Transverse colon (tissue), 4 donors: Measurements from ENCODE around the gene EEFSEC. TPM values are rescaled to one million over a fixed set of nuclear protein-coding genes. Genes with fewer than 3 reads are reported as not detected.

Source experiments
- DNase-seq: peaks from one replicate; pipeline ENCODE4 v3.0.0-alpha.2; 2019
- H3K27ac ChIP-seq, 4 donors: fragments of 200-600 bp; sonication (generic); 2 replicates each; pipeline ENCODE4 v1.5.1; 2016 to 2018; ENCODE audit warnings: inconsistent platforms in 4 of 4
- H3K27me3 ChIP-seq: fragments of 200-600 bp; sonication (generic); 2 replicates; pipeline ENCODE4 v1.5.1; 2017; ENCODE audit warnings: inconsistent platforms
- H3K36me3 ChIP-seq, 4 donors: fragments of 200-600 bp; sonication (generic); 2 replicates each; pipeline ENCODE4 v1.5.1; 2017 to 2019; ENCODE audit warnings: inconsistent platforms in 4 of 4
- H3K4me1 ChIP-seq, 4 donors: fragments of 200-600 bp; sonication (generic); 2 replicates each; pipeline ENCODE4 v1.5.1; 2017 to 2020; ENCODE audit warnings: inconsistent platforms in 4 of 4
- H3K4me3 ChIP-seq, 4 donors: fragments of 200-600 bp; sonication (generic); 1 replicate in 1 of 4; 2 replicates in 3 of 4; pipeline versions ENCODE4 v1.5.1 to v1.6.1; 2017 to 2019; ENCODE audit warnings: inconsistent platforms in 4 of 4
- H3K9me3 ChIP-seq, 2 donors: fragments of 200-600 bp; sonication (generic); 2 replicates each; pipeline ENCODE4 v1.5.1; 2017 to 2019; ENCODE audit warnings: inconsistent platforms in 2 of 2
- CTCF ChIP-seq, 5 experiments: fragments of 200-600 bp in 3 of 5; fragments of 450-650 bp in 2 of 5; sonication (generic) in 3 of 5; IDR thresholded peaks; 1 replicate in 2 of 5; 2 replicates in 3 of 5; pipeline ENCODE4 v1.5.1; 2016 to 2017; ENCODE audit warnings: antibody characterized with exemption in 5 of 5, inconsistent platforms in 3 of 5, mild to moderate bottlenecking in 2 of 5, moderate library complexity in 1 of 5
- EP300 ChIP-seq: sonication (generic); formaldehyde crosslinking; IDR thresholded peaks from one replicate; pipeline ENCODE4 v1.6.1; 2017; ENCODE audit warnings: antibody characterized with exemption, low read depth
- POLR2A ChIP-seq: fragments of 450-650 bp; IDR thresholded peaks from one replicate; pipeline ENCODE4 v1.6.1; 2016; ENCODE audit warnings: antibody characterized with exemption, mild to moderate bottlenecking, moderate library complexity
- POLR2AphosphoS5 ChIP-seq, 3 donors: sonication (generic); formaldehyde crosslinking; IDR thresholded peaks; one replicate each; pipeline ENCODE4 v1.6.1; 2016; ENCODE audit warnings: antibody characterized with exemption in 3 of 3
- WGBS, 2 donors: methylation state at CpG; one replicate each; pipeline ENCODE4 v1.1.5; 2018; ENCODE audit warnings: low coverage in 1 of 2; 5-methylcytosine and 5-hydroxymethylcytosine counted together
- in situ Hi-C, 4 donors: fragments of 200-750 bp; cut with MboI; loops; one replicate each; pipeline versions ENCODE4 v1.15.0 to v1.15.1; 2017; ENCODE audit warnings: low sequenced_read_pairs in 3 of 4, low pct_ligation_motif_present in 1 of 4, low pct_unique_long_range_greater_than_20kb in 1 of 4
- intact Hi-C: fragments of 100-400 bp; cut with DNase I; formaldehyde crosslinking; loops from one replicate; pipeline ENCODE4 v1.15.1; 2023; ENCODE audit warnings: low total_unique reads
- total RNA-seq, 4 donors: library from RNA; depleted of rRNA; stranded (reverse); fragments of >200 nt; gene quantifications; one replicate each; pipeline ENCODE4 v1.1.0, GENCODE V29; 2016

The EEFSEC gene
- total RNA-seq, 4 donors from 2014 or later = 10.3 to 16.8 (median 14.2) TPM

GRCh38 chr3:128269006-128269775 is 115.9 kb downstream of the EEFSEC start:
- TF ChIP-seq CTCF (IDR thresholded peaks at IDR 0.05) (no peak), EP300 (no peak)
- H3K9me3 ChIP-seq = no peaks in the 10 kb centered on the region
- H3K27me3 ChIP-seq = no peaks in the 10 kb centered on the region
- WGBS, 2 donors = 92% methylated on average over 11 of the region's 11 CpGs; no CpG with 5 or more reads in 1 of the 2 donors
- H3K27ac ChIP-seq = no peak overlapping the region
- no peak for DNase-seq
- intact Hi-C loops = no loop called here
- in situ Hi-C loops = no loop called here
- no peak overlapping the region for H3K4me3 ChIP-seq
- H3K36me3 ChIP-seq = no peaks in the 10 kb centered on the region
- H3K4me1 ChIP-seq = no peaks in the 10 kb centered on the region

- intact Hi-C loops (no loop called here), in situ Hi-C loops (no loop called here)
- WGBS, 2 donors = 60 to 86% methylated on average over 1 to 3 of the region's 3 CpGs
- H3K9me3 ChIP-seq = no peaks in the 10 kb centered on the region
- no peaks in the 10 kb centered on the region for H3K36me3 ChIP-seq
- TF ChIP-seq POLR2A (no peak), POLR2AphosphoS5 (IDR thresholded peaks at IDR 0.05) (no peak), EP300 (no peak), CTCF (IDR thresholded peaks at IDR 0.05) (no peak)
- H3K4me1 ChIP-seq = no peaks in the 10 kb centered on the region
- H3K4me3 ChIP-seq = no peak overlapping the region
- H3K27ac ChIP-seq = no peak overlapping the region
- no peaks in the 10 kb centered on the region for H3K27me3 ChIP-seq
- no peak for DNase-seq
These were observed 116.5 kb downstream of the EEFSEC start for GRCh38 chr3:128269796-128270195.

GRCh38 chr3:128270559-128271492 is 117.5 kb downstream of the EEFSEC start:
- TF ChIP-seq CTCF (IDR thresholded peaks at IDR 0.05) (no peak), POLR2AphosphoS5 (IDR thresholded peaks at IDR 0.05) (no peak), POLR2A (no peak)
- intact Hi-C loops (no loop called here), in situ Hi-C loops (no loop called here)
- H3K27ac ChIP-seq = no peak overlapping the region
- 78 to 90% methylated on average over 3 to 7 of the region's 7 CpGs for WGBS, 2 donors
- no peaks in the 10 kb centered on the region for H3K36me3 ChIP-seq
- H3K27me3 ChIP-seq = no peaks in the 10 kb centered on the region
- no peak overlapping the region for H3K4me3 ChIP-seq
- no peaks in the 10 kb centered on the region for H3K4me1 ChIP-seq
- no peak for DNase-seq
- no peaks in the 10 kb centered on the region for H3K9me3 ChIP-seq

GRCh38 chr3:128271536-128272332 is 118.5 kb downstream of the EEFSEC start:
- in situ Hi-C loops = no loop called here
- TF ChIP-seq POLR2A (no peak), EP300 (no peak), POLR2AphosphoS5 (IDR thresholded peaks at IDR 0.05) (no peak), CTCF (IDR thresholded peaks at IDR 0.05) (no peak)
- Histone ChIP-seq H3K27me3 (no peaks in the 10 kb centered on the region), H3K27ac (no peak overlapping the region), H3K9me3 (no peaks in the 10 kb centered on the region), H3K4me3 (no peak overlapping the region), H3K4me1 (no peaks in the 10 kb centered on the region), H3K36me3 (no peaks in the 10 kb centered on the region)
- intact Hi-C loops = no loop called here
- 92 to 100% methylated on average over 3 to 11 of the region's 11 CpGs for WGBS, 2 donors
- no peak for DNase-seq
